HuH-7.5 (cell line): ENCODE results near the gene CRHR1.

Source experiments
- DNase-seq: peaks from one replicate; pipeline ENCODE4 v3.0.0; 2011; ENCODE audit warnings: low spot score

Gene CRHR1

DNA sequence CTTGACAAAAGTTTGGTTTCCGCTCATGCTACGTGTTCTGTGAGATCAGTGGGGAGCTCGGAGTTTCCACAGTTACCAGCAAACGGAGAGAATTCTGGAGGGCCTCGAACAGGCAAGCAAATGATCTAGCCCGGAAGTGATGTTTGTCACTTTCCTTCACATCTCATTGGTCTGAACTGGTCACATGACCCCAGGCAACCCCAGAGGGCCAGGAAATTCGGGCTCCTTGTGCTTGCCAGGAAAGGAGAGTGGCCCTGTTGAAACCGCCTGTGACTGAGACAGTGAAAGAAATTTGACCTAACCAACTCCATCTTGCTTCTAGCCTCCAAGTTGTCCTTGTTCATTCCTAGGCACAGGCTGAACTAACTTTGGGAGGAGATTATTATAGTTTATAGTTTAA, 83.6 kb downstream of the CRHR1 start:
- no peak for DNase-seq

DNA sequence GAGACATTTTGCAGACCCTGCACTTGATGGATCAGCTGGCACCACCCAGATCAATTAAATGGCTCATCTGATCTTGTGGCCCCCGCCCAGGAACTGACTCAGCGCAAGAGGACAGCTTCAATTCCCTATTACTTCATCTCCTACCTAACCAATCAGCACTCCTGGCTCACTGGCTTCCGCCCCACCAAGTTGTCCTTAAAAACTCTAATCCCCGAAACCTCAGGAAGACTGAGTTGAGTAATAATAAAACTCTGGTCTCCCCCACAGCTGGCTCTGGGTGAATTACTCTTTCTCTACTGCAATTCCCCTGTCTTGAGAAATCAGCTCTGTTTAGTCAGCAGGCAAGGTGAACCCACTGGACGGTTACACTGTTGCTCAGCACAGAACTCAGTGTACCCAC, 84.2 kb downstream of the CRHR1 start:
- no peak for DNase-seq

DNA sequence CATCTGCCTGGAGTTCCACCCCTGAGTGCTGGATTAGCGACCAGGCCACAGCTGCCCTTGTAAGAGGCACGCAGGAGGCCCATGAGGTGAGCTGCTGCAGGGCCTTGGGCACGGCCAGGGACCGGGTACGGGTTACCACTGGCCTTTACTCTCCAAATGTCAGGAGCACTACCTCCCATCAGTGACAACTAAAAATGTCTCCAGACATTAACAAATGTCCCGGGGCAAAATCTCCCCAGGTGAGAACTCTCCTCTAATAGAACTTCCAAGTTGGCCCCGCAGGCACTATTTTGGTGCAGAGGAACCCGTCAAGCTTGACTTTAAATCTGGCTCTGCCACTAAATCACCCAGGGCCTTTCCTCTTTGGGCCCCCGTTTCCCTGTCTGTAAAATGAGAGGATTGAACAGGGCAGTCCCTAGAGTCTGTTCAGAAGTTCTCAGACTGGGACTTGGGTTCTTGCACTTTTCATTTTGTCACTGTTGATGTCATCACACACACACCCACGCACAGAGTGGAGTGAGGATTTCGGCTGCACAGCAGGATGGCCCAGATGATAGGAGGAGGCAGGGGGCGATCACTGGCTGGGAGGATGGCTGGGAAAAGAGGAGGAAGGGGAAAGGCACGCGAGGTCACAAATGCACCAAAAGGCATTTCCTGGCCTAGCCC, 85.7 kb downstream of the CRHR1 start:
- DNase-seq: no peak

DNA sequence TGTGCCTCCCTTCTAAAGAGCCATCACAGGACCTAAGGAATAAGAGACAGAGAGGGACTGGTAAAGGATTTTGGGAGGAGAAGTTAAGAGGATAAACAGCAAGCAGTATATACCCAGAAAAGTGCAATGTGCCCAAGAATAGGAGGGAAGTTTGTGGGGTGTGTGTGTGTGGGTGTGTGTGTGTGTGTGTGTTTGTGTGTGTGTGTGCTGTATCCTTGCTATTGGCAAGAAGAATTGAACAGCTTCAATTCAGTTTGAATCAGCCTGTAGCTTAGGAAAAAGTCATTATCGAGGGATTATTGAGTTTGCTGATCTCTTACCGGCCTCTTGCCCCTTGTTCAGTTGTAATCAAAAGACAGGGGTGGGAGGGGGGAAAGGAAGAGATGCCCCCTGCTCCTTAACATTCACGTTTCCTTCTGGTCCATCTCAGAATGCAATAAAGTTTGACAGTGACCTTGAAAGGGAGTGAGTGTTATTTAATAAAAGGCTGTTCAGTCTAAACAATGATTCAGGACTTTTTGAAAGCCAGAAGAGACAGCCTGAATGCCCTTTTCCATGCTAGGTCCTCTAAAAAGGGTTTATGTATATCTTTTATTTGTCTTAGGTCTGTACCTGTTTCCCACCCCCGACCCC, 86.3 kb downstream of the CRHR1 start:
- no peak for DNase-seq

DNA sequence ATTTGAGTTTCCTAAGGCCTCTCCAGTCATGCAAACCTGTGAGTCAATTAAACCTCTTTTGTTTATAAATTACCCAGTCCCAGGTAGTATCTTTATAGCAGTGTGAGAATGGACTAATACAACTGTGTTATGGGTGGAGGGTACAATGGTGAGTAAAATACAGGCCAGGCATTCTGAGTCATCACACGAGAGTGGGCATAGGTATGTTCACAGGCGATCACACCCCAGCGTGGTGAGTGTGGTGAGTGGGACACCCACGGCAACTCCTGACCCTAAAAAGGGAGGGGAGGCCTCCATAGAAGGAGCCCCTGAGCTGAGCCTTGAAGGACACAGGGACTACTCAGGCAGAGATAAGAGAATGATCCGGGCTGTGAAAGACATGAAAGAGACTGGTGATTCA, 87.6 kb downstream of the CRHR1 start:
- no peak for DNase-seq

DNA sequence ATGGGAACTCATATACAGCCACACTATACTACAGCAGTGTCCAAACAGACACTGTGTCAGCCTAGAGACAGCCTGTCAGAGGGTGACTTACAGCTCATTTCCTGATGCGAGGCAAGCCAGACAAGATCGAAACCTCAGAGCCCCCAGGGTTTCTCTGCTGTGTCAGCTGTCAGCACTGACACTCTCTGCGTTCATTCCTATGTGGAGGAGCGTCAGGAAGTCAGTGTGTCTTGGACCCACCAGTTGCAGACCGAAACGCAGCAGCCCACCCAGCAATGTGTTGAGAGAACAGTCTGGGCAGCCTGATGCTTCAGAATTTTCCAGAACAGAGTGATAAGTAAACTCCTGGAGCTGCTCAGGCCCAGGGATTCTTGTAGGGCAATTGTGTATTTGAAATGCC, 89.6 kb downstream of the CRHR1 start:
- DNase-seq: no peak

DNA sequence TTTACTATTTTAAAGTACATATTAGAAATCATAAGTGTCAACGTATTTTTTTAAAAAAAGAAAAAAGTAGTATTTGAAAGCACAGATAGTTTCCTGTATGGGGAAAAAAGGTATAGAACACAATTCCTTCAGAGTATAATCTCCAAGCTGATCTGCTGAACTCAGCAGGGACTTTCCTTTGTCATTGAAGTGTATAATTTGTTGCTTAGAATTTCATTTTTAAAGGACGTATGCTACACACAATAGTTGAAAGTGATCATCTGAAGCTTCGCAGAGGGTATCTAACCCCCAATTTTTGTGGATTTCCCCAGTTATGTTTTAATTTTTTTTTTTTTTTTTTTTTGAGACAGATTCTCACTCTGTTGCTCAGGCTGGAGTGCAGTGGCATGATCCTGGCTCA, 90.0 kb downstream of the CRHR1 start:
- no peak for DNase-seq

DNA sequence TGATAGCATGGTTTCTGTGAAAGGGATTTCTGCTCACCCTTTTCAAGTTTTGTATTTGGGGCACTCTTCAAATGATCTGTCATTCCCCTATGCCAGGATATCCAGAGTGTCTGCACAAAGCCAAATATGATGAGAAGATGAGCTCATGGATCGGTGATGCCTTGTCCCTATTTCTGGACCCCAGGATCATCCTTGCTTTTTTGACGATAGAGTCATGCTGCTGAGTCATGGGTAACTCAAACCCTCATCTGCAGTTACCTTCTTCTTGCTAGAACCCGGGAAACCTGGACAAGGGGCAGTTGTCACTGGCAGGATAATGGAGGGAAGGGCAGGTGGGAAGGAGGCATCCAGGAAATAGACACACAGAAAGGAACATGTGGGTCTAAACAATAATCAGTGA, 92.4 kb downstream of the CRHR1 start:
- DNase-seq: no peak

DNA sequence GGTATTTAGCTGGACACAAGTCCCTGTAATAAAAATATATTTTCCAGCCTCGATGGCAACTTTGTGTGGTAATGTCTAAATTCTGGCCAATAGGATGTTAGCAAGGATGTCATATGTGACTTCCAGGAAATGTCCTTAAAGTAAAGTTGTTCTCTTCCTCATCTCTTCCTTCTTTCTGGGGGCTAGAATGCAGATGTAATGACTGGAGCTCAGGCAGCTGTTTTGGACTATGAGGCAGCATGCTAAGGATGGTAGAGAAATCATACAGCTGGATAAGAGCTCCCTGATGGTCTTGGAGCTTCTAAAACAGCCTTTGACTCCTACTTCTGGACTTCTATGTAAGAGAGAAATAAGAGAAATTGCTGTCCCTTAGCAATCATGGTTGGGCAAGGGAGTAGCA, 93.3 kb downstream of the CRHR1 start:
- no peak for DNase-seq

DNA sequence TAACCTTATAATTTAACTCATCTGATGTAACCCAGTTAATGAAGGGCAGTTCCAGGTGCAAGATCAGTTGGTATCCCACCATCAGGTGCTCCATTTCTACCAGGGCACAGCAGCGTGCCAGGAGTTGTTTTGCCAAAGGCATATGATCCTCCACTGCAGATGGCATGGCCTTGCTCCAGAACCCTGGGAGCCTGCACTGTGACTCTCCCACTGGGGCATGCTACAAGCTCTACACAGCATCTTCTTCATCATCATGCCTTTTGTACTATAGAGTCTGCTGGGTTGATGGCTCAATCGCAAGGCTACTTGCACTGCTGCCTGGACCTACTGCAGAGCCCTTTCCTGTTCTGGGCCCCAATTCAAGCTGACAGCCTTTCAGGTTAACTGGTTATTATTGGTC, 98.9 kb downstream of the CRHR1 start:
- no peak for DNase-seq
